ENCODE results near the gene CALML5.

CALML5 gene

DNA sequence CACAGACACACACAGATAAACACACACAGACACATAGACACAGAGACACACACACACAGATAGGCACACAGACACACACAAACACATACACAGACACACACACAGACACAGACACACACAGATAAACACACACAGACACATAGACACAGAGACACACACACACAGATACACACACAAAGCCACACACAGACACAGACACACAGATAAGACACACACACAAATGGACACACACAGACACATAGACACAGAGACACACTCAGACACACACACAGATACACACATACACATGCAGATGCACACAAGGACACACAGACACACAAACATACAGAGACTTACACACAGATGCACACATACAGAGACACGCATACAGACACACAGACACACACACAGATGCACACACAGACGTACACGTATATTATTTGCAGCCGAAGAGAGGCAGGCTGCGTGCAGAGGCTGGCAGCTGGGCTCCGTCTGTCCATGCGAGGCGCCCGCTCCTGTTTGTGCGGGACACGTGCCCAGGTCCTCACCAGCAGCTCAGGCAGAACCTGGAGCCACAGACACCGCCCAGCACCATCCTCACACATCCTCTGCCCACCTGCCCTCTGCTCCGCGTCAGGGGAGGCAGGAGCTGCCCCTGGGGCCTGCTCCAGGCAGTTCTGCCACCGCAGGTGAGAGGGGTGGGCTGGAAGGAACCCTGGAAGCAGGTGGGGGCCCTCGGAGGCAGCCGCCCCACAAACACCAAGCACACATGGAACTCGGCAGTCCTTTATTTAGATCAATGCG is 1.2 kb downstream of the CALML5 start:
- Histone ChIP-seq H3K4me2 (ENCODE audit: low read length) (no peak overlapping the region), H3K27me3 (ENCODE audit: control insufficient read depth, low read length) (peaks cover 27% of the 10 kb centered on the region), H3K9me2 (replicated peaks; ENCODE audit: control insufficient read depth, low read length) (no peaks in the 10 kb centered on the region), H4K20me1 (ENCODE audit: control insufficient read depth, insufficient read depth, low read depth, low read length) (no peaks in the 10 kb centered on the region), H3K4me3 (ENCODE audit: low read length) (no peak overlapping the region), H3K79me2 (ENCODE audit: control insufficient read depth, low read length) (no peaks in the 10 kb centered on the region), H3K9me3 (ENCODE audit: control insufficient read depth, insufficient read depth, low read length) (no peaks in the 10 kb centered on the region), H3F3A (ENCODE audit: control insufficient read depth, insufficient read depth) (no peaks in the 10 kb centered on the region), H3K4me1 (ENCODE audit: control insufficient read depth, low read length) (no peaks in the 10 kb centered on the region), H3K36me3 (ENCODE audit: control insufficient read depth, low read length) (no peaks in the 10 kb centered on the region), H3K27ac (ENCODE audit: low read depth, low read length) (no peak overlapping the region)
- TF ChIP-seq CTCF (IDR thresholded peaks at IDR 0.05; ENCODE audit: low read depth, low read length, poor library complexity, severe bottlenecking) (no peak), EZH2phosphoT487 (IDR thresholded peaks at IDR 0.05; ENCODE audit: borderline replicate concordance, low read length) (no peak)

DNA sequence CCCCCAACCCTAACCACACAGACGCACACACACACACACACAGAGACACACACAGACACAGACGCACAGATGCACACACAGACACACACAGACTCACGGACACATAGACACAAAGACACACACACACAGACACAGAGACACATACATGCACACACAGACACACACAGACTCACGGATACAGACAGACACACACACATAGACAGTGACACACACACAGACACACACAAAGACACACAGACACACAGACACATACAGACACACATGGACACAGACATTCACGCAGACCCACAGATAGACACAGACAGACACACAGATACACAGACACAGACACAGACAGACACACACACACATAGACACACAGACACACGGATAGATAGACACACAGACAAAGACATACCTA is 2.1 kb downstream of the CALML5 start:
- Histone ChIP-seq H3K27ac (ENCODE audit: low read depth, low read length) (no peak overlapping the region), H3K9me3 (ENCODE audit: control insufficient read depth, insufficient read depth, low read length) (no peaks in the 10 kb centered on the region), H3K9me2 (replicated peaks; ENCODE audit: control insufficient read depth, low read length) (no peaks in the 10 kb centered on the region), H3F3A (ENCODE audit: control insufficient read depth, insufficient read depth) (no peaks in the 10 kb centered on the region), H4K20me1 (ENCODE audit: control insufficient read depth, insufficient read depth, low read depth, low read length) (no peaks in the 10 kb centered on the region), H3K36me3 (ENCODE audit: control insufficient read depth, low read length) (no peaks in the 10 kb centered on the region), H3K4me2 (ENCODE audit: low read length) (no peak overlapping the region), H3K4me3 (ENCODE audit: low read length) (no peak overlapping the region), H3K27me3 (ENCODE audit: control insufficient read depth, low read length) (peaks cover 20% of the 10 kb centered on the region), H3K79me2 (ENCODE audit: control insufficient read depth, low read length) (no peaks in the 10 kb centered on the region), H3K4me1 (ENCODE audit: control insufficient read depth, low read length) (no peaks in the 10 kb centered on the region)
- no peak for TF ChIP-seq CTCF (IDR thresholded peaks at IDR 0.05; ENCODE audit: low read depth, low read length, poor library complexity, severe bottlenecking)

DNA sequence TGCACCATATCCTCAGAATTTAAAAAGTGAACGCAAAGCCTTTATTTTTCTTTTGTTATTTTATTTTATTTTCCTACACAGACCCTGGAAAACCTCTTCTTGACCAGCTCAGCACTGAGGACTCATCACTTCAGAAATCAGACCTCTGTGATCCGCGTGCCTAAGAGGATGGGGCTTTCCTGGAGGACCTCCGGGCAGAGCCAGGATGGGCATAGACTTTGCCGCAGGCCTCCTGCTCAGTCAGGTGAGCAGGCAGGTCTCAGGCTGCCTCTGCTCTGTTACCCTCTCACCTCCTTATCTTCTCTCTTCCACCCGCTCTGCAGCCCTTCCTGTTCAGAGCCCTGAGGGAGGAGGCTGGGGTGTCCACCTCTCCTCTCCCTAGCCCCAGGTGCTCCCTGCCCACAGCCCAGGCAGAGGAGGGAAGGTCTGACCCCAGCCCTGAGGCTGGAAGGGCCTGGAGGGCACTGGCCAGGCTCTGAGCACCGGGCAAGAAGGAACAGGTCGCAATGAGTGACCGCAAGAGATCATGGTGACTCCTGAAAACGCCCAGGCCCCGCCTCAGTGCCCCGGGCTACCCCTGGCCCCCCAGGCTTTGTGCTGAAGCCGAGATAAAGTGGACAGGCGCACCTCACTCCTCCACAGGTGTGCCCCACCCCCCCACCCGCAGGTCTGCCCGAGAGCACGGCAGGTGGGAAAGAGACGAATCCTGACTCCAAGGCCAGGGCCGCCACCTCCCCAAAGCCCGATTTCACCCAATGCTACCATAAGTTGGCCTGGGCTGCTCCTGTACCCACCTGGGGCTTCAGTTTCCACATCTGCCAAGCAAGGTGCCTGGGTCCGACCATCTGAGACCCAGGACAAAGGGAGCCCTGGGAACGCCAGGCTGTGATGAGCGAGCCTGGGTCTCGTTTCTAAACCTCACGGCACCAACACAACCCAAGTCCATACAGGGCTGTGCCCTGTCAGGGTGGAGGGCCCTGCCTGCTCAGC is 2.8 kb downstream of the CALML5 start:
- Histone ChIP-seq H3K27me3 (ENCODE audit: control insufficient read depth, low read length) (peaks cover 13% of the 10 kb centered on the region), H3K4me2 (ENCODE audit: low read length) (no peak overlapping the region), H3K79me2 (ENCODE audit: control insufficient read depth, low read length) (no peaks in the 10 kb centered on the region), H3K4me3 (ENCODE audit: low read length) (no peak overlapping the region), H3K9me2 (replicated peaks; ENCODE audit: control insufficient read depth, low read length) (no peaks in the 10 kb centered on the region), H3K36me3 (ENCODE audit: control insufficient read depth, low read length) (no peaks in the 10 kb centered on the region), H3K4me1 (ENCODE audit: control insufficient read depth, low read length) (peaks cover under 1% of the 10 kb centered on the region; the same call in 1 of the 2 replicates), H3F3A (ENCODE audit: control insufficient read depth, insufficient read depth) (no peaks in the 10 kb centered on the region), H3K27ac (ENCODE audit: low read depth, low read length) (no peak overlapping the region), H3K9me3 (ENCODE audit: control insufficient read depth, insufficient read depth, low read length) (no peaks in the 10 kb centered on the region), H4K20me1 (ENCODE audit: control insufficient read depth, insufficient read depth, low read depth, low read length) (no peaks in the 10 kb centered on the region)
- no peak for TF ChIP-seq EZH2phosphoT487 (IDR thresholded peaks at IDR 0.05; ENCODE audit: borderline replicate concordance, low read length)
- TF ChIP-seq CTCF (IDR thresholded peaks at IDR 0.05; ENCODE audit: low read depth, low read length, poor library complexity, severe bottlenecking) = no peak
